H9 (cell line): ENCODE measurements around the gene RPS24. TPM values are rescaled to one million over a fixed set of nuclear protein-coding genes. Genes with fewer than 3 reads are reported as not detected.

Source experiments
- DNase-seq: peaks from one replicate; pipeline ENCODE4 v3.0.0-alpha.2; 2017
- H2AFZ ChIP-seq: one replicate; pipeline ENCODE4 v1.6.1; 2013; ENCODE audit warnings: mild to moderate bottlenecking, low read length, control low read depth, moderate library complexity
- H2AK5ac ChIP-seq: 2 replicates; pipeline ENCODE4 v1.6.1; 2013; ENCODE audit warnings: low read length, control low read depth, mixed read lengths; ENCODE audit not compliant: insufficient read length
- H2BK120ac ChIP-seq: one replicate; pipeline ENCODE4 v1.6.1; 2013; ENCODE audit warnings: low read depth, mild to moderate bottlenecking, low read length, control low read depth, inconsistent platforms; ENCODE audit not compliant: poor library complexity, severe bottlenecking
- H2BK12ac ChIP-seq: 2 replicates; pipeline ENCODE4 v1.6.1; 2013; ENCODE audit warnings: low read length, control low read depth, mixed read lengths, low read depth; ENCODE audit not compliant: insufficient read length
- H2BK15ac ChIP-seq: 2 replicates; pipeline ENCODE4 v1.6.1; 2013; ENCODE audit warnings: low read depth, low read length, control low read depth
- H2BK20ac ChIP-seq: one replicate; pipeline ENCODE4 v1.6.1; 2013; ENCODE audit warnings: low read depth, mild to moderate bottlenecking, low read length, control low read depth, inconsistent platforms; ENCODE audit not compliant: poor library complexity, severe bottlenecking
- H2BK5ac ChIP-seq: 2 replicates; pipeline ENCODE4 v1.6.1; 2013; ENCODE audit warnings: low read length, control low read depth, mixed read lengths; ENCODE audit not compliant: insufficient read length
- H3K14ac ChIP-seq: 2 replicates; pipeline ENCODE4 v1.6.1; 2013; ENCODE audit warnings: low read length, control low read depth; ENCODE audit not compliant: insufficient read depth
- H3K18ac ChIP-seq: 2 replicates; pipeline ENCODE4 v1.6.1; 2013; ENCODE audit warnings: low read depth, mild to moderate bottlenecking, mixed read lengths, low read length, control low read depth; ENCODE audit not compliant: insufficient read length
- H3K23ac ChIP-seq: 2 replicates; pipeline ENCODE4 v1.6.1; 2013; ENCODE audit warnings: low read length, control low read depth, mixed read lengths, low read depth; ENCODE audit not compliant: insufficient read length
- H3K23me2 ChIP-seq: 2 replicates; pipeline ENCODE4 v1.6.1; 2013; ENCODE audit warnings: low read depth, mild to moderate bottlenecking, mixed read lengths, low read length, control low read depth; ENCODE audit not compliant: insufficient read length, poor library complexity, severe bottlenecking
- H3K27ac ChIP-seq: 2 replicates; pipeline ENCODE4 v1.5.1; 2013; ENCODE audit warnings: low read length, control low read depth, mixed read lengths, low read depth; ENCODE audit not compliant: insufficient read length
- H3K27me3 ChIP-seq: 2 replicates; pipeline ENCODE4 v1.6.1; 2013; ENCODE audit warnings: low read length, control low read depth, inconsistent platforms; ENCODE audit not compliant: insufficient read depth
- H3K4ac ChIP-seq: 2 replicates; pipeline ENCODE4 v1.6.1; 2013; ENCODE audit warnings: low read depth, mild to moderate bottlenecking, control low read depth, inconsistent platforms, low read length, moderate library complexity
- H3K4me1 ChIP-seq: 2 replicates; pipeline ENCODE4 v1.6.1; 2013; ENCODE audit warnings: low read length, control low read depth, inconsistent platforms; ENCODE audit not compliant: insufficient read depth
- H3K4me2 ChIP-seq: 2 replicates; pipeline ENCODE4 v1.6.1; 2013; ENCODE audit warnings: low read length, control low read depth, mixed read lengths; ENCODE audit not compliant: insufficient read length, insufficient read depth
- H3K56ac ChIP-seq: 2 replicates; pipeline ENCODE4 v1.6.1; 2013; ENCODE audit warnings: low read depth, mild to moderate bottlenecking, mixed read lengths, low read length, control low read depth; ENCODE audit not compliant: insufficient read length
- H3K79me1 ChIP-seq: 2 replicates; pipeline ENCODE4 v1.6.1; 2013; ENCODE audit warnings: low read depth, mild to moderate bottlenecking, moderate library complexity, low read length, control low read depth, inconsistent platforms; ENCODE audit not compliant: insufficient read depth, poor library complexity, severe bottlenecking
- H3K79me2 ChIP-seq: 2 replicates; pipeline ENCODE4 v1.6.1; 2013; ENCODE audit warnings: low read length, control low read depth, inconsistent platforms; ENCODE audit not compliant: insufficient read depth
- H3K9ac ChIP-seq: 2 replicates; pipeline ENCODE4 v1.6.1; 2013; ENCODE audit warnings: low read length, control low read depth, mixed read lengths; ENCODE audit not compliant: insufficient read length; ENCODE audit errors: extremely low read depth
- H3K9me3 ChIP-seq: one replicate; pipeline ENCODE4 v1.6.1; 2013; ENCODE audit warnings: low read depth, low read length, inconsistent platforms; ENCODE audit not compliant: control insufficient read depth
- H3T11ph ChIP-seq: one replicate; pipeline ENCODE4 v1.6.1; 2013; ENCODE audit warnings: mild to moderate bottlenecking, low read length, control low read depth, inconsistent platforms
- H4K20me1 ChIP-seq: one replicate; pipeline ENCODE4 v1.6.1; 2013; ENCODE audit not compliant: control insufficient read depth, insufficient read length, insufficient read depth
- H4K5ac ChIP-seq: 2 replicates; pipeline ENCODE4 v1.6.1; 2013; ENCODE audit warnings: low read depth, mild to moderate bottlenecking, mixed read lengths, low read length, control low read depth; ENCODE audit not compliant: insufficient read length
- H4K8ac ChIP-seq: replicated peaks from 2 replicates; pipeline ENCODE4 v1.6.1; 2013; ENCODE audit warnings: low read length, control low read depth, mixed read lengths, low read depth; ENCODE audit not compliant: insufficient read length
- H4K91ac ChIP-seq: 2 replicates; pipeline ENCODE4 v1.6.1; 2013; ENCODE audit warnings: low read depth, mild to moderate bottlenecking, moderate library complexity, mixed read lengths, low read length, control low read depth; ENCODE audit not compliant: insufficient read length
- H3K27ac Mint-ChIP-seq, 3 experiments: 2 replicates in 2 of 3; 3 replicates in 1 of 3; pipeline ENCODE4 v1.8.0; 2020 to 2021; ENCODE audit warnings: mixed read lengths in 3 of 3, mild to moderate bottlenecking in 1 of 3, moderate library complexity in 1 of 3
- H3K27me3 Mint-ChIP-seq: 2 replicates; pipeline ENCODE4 v1.8.0; 2021; ENCODE audit warnings: low read depth, mild to moderate bottlenecking, moderate library complexity, mixed read lengths
- H3K36me3 Mint-ChIP-seq, 3 experiments: 2 replicates in 2 of 3; 3 replicates in 1 of 3; pipeline ENCODE4 v1.8.0; 2020 to 2021; ENCODE audit warnings: low read depth in 3 of 3, mixed read lengths in 3 of 3; ENCODE audit not compliant: insufficient read depth in 1 of 3
- H3K4me1 Mint-ChIP-seq, 2 experiments: 2 replicates each; pipeline ENCODE4 v1.8.0; 2020; ENCODE audit warnings: mixed read lengths in 2 of 2
- H3K4me3 Mint-ChIP-seq, 2 experiments: 2 replicates in 1 of 2; 3 replicates in 1 of 2; pipeline ENCODE4 v1.8.0; 2020 to 2021; ENCODE audit warnings: mild to moderate bottlenecking in 2 of 2, mixed read lengths in 2 of 2, moderate library complexity in 1 of 2
- H3K9me3 Mint-ChIP-seq, 2 experiments: 2 replicates in 1 of 2; 3 replicates in 1 of 2; pipeline ENCODE4 v1.8.0; 2020; ENCODE audit warnings: mild to moderate bottlenecking in 2 of 2, mixed read lengths in 2 of 2, moderate library complexity in 1 of 2
- WGBS: extraction: QIAGEN DNeasy Blood & Tissue Kit; methylation state at CpG from one replicate; pipeline ENCODE4 v1.1.7; 2013; ENCODE audit warnings: missing lambda C conversion rate, low lambda C conversion rate, mixed read lengths; ENCODE audit not compliant: insufficient read length; ENCODE audit errors: extremely low coverage; 5-methylcytosine and 5-hydroxymethylcytosine counted together
- total RNA-seq: library from RNA; stranded (reverse); gene quantifications from 2 replicates; pipeline ENCODE4 v1.2.1, GENCODE V29; 2021
- TF ChIP-seq, protein P1 (sequence below): fragments of 200-600 bp; sonication (generic); conservative IDR thresholded peaks from 3 replicates; pipeline ENCODE4 v1.8.0; 2021; ENCODE audit warnings: antibody characterized with exemption, mild to moderate bottlenecking

RPS24 gene
- total RNA-seq, 1 experiment from 2014 or later = 1,966 TPM

DNA sequence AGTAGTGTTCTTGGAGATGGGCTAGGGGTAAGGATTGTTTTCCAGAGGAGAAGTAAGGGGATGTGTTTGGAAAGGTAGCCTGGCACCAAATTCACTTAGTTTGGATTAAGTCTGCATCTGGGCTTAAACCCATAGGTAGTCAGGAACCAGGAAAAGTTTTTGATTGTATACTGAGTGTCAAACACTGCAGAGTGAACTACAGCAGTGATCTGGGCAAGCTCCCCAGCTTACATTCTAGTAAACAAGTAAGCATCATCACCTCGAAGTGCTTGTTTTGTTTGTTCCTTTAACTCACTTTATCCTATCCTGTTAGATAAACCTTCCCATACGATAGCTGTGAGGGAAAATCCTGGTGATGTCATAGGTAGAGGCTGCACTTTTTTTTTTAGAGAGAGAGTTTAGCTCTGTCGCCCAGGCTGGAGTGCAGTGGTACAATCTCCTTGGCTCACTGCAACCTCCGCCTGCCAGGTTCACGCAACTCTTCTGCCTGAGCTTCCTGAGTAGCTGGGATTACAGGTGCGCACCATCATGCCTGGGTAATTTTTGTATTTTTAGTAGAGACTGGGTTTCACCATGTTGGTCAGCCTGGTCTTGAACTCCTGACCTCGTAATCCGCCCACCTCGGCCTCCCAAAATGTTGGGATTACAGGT is 2.4 kb downstream of the RPS24 start:
- Histone ChIP-seq H2BK20ac (no peak overlapping the region), H4K8ac (no peak overlapping the region), H2BK5ac (no peak overlapping the region), H3K4me1 (peaks cover 2% of the 10 kb centered on the region; the same call in 1 of the 2 replicates), H3K27me3 (no peaks in the 10 kb centered on the region), H3K4me2 (peak overlapping the region; percentile 96), H4K5ac (no peak overlapping the region), H3K18ac (no peak overlapping the region), H2BK120ac (no peak overlapping the region), H3K23me2 (peaks cover 5% of the 10 kb centered on the region), H3K56ac (no peak overlapping the region), H3K79me2 (peaks cover 26% of the 10 kb centered on the region), H2BK12ac (no peak overlapping the region), H4K91ac (no peak overlapping the region), H4K20me1 (peaks cover 5% of the 10 kb centered on the region), H3T11ph (no peak overlapping the region), H3K9me3 (no peaks in the 10 kb centered on the region), H2AFZ (no peak overlapping the region), H3K4ac (no peak overlapping the region), H3K23ac (no peak overlapping the region), H3K14ac (no peak overlapping the region), H2BK15ac (no peak overlapping the region), H3K27ac (no peak overlapping the region), H2AK5ac (no peak overlapping the region), H3K9ac (peak overlapping the region; percentile 88), H3K79me1 (peaks cover 3% of the 10 kb centered on the region)
- Mint-ChIP-seq H3K27me3 (no peaks in the 10 kb centered on the region), H3K27ac (peak overlapping the region; percentile 33 to 96 (median 69); a peak in 4 of 7 replicates), H3K4me3 (peak overlapping the region; percentile 97 to 99), H3K9me3 (no peaks in the 10 kb centered on the region; a peak in 1 of 5 replicates), H3K4me1 (peaks cover 54 to 60% of the 10 kb centered on the region in 2 experiments), H3K36me3 (peaks cover 56 to 69% (median 67%) of the 10 kb centered on the region in 3 experiments)
- TF ChIP-seq, protein P1, sequence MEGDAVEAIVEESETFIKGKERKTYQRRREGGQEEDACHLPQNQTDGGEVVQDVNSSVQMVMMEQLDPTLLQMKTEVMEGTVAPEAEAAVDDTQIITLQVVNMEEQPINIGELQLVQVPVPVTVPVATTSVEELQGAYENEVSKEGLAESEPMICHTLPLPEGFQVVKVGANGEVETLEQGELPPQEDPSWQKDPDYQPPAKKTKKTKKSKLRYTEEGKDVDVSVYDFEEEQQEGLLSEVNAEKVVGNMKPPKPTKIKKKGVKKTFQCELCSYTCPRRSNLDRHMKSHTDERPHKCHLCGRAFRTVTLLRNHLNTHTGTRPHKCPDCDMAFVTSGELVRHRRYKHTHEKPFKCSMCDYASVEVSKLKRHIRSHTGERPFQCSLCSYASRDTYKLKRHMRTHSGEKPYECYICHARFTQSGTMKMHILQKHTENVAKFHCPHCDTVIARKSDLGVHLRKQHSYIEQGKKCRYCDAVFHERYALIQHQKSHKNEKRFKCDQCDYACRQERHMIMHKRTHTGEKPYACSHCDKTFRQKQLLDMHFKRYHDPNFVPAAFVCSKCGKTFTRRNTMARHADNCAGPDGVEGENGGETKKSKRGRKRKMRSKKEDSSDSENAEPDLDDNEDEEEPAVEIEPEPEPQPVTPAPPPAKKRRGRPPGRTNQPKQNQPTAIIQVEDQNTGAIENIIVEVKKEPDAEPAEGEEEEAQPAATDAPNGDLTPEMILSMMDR = no peak
- DNase-seq = no peak
- WGBS = no CpG with 5 or more reads among the region's 9 CpGs
